CD4-positive, alpha-beta T cell (primary cell): ENCODE measurements around the gene ABCC9. TPM values are rescaled to one million over a fixed set of nuclear protein-coding genes. Genes with fewer than 3 reads are reported as not detected.

Experiments used
- ATAC-seq: fragments of 200-7000 bp; cut with Tn5 transposase; one replicate; pipeline ENCODE4 v1.10.0; 2022; ENCODE audit warnings: mild to moderate bottlenecking; ENCODE audit not compliant: poor library complexity
- CTCF ChIA-PET: fragments of 350-600 bp; sonication (Branson Sonifier 250); formaldehyde crosslinking; loops from one replicate; lab custom pipeline; 2021; ENCODE audit warnings: antibody characterized with exemption, inconsistent platforms; lab: Charles Lee
- POLR2A ChIA-PET: fragments of 350-600 bp; sonication (Branson Sonifier 250); formaldehyde crosslinking; loops from one replicate; lab custom pipeline; 2021; ENCODE audit warnings: antibody characterized with exemption, inconsistent platforms; lab: Charles Lee
- DNase-seq, 14 experiments: peaks; one replicate each; pipeline ENCODE4 v3.0.0-alpha.2; 2013 to 2020; ENCODE audit warnings: mixed read lengths in 2 of 14
- H3K27ac ChIP-seq, 2 donors: one replicate each; pipeline versions ENCODE4 v1.5.1 to v1.7.0; 2013; ENCODE audit warnings: low read length in 2 of 2, low read depth in 1 of 2, mild to moderate bottlenecking in 1 of 2
- H3K27me3 ChIP-seq, 2 experiments: 1 replicate in 1 of 2; 2 replicates in 1 of 2; pipeline versions ENCODE4 v1.6.1 to v1.7.0; 2013; ENCODE audit warnings: low read length in 2 of 2, control low read depth in 1 of 2, mild to moderate bottlenecking in 1 of 2, moderate library complexity in 1 of 2; ENCODE audit not compliant: insufficient read depth in 2 of 2, control insufficient read depth in 1 of 2
- H3K36me3 ChIP-seq: one replicate; pipeline ENCODE4 v1.6.1; 2013; ENCODE audit warnings: low read length, control low read depth; ENCODE audit not compliant: insufficient read depth
- H3K4me1 ChIP-seq: one replicate; pipeline ENCODE4 v1.6.1; 2013; ENCODE audit warnings: low read length, control low read depth; ENCODE audit not compliant: insufficient read depth
- H3K4me3 ChIP-seq: one replicate; pipeline ENCODE4 v1.5.1; 2013; ENCODE audit warnings: mild to moderate bottlenecking, low read length, moderate library complexity
- H3K9me3 ChIP-seq, 2 experiments: 1 replicate in 1 of 2; 2 replicates in 1 of 2; pipeline versions ENCODE4 v1.6.1 to v1.7.0; 2013; ENCODE audit warnings: low read length in 2 of 2, mild to moderate bottlenecking in 2 of 2, control low read depth in 1 of 2, moderate library complexity in 1 of 2; ENCODE audit not compliant: control insufficient read depth in 1 of 2, insufficient read depth in 1 of 2
- H3K27ac Mint-ChIP-seq: one replicate; pipeline ENCODE4 v1.8.0; 2020; ENCODE audit warnings: mixed read lengths
- H3K27me3 Mint-ChIP-seq: one replicate; pipeline ENCODE4 v1.8.0; 2021; ENCODE audit warnings: mixed read lengths
- H3K36me3 Mint-ChIP-seq: one replicate; pipeline ENCODE4 v1.8.0; 2021; ENCODE audit warnings: low read depth, mixed read lengths
- H3K4me1 Mint-ChIP-seq: one replicate; pipeline ENCODE4 v1.8.0; 2021; ENCODE audit warnings: low read depth, mixed read lengths
- H3K4me3 Mint-ChIP-seq: one replicate; pipeline ENCODE4 v1.8.0; 2020; ENCODE audit warnings: mild to moderate bottlenecking, mixed read lengths
- H3K9me3 Mint-ChIP-seq: one replicate; pipeline ENCODE4 v1.8.0; 2020; ENCODE audit warnings: mixed read lengths
- CTCF ChIP-seq: fragments of 200-600 bp; IDR thresholded peaks from one replicate; pipeline ENCODE4 v1.8.0; 2022; ENCODE audit warnings: antibody characterized with exemption, mild to moderate bottlenecking
- intact Hi-C, 2 experiments: fragments of 100-400 bp; cut with DNase I in 1 of 2; cut with micrococcal nuclease in 1 of 2; formaldehyde crosslinking; loops; one replicate each; pipeline versions ENCODE4 v1.15.1 to v1.9.0; 2023 to 2025; cut with DNase I, micrococcal nuclease
- total RNA-seq, 174 experiments: library from RNA in 2 of 174; stranded (reverse) in 2 of 174; gene quantifications; one replicate each; pipeline ENCODE4 v1.2.3 and lab custom pipeline; 2021 to 2026

ABCC9 gene
- total RNA-seq, 2 experiments from 2014 or later = not detected

DNA sequence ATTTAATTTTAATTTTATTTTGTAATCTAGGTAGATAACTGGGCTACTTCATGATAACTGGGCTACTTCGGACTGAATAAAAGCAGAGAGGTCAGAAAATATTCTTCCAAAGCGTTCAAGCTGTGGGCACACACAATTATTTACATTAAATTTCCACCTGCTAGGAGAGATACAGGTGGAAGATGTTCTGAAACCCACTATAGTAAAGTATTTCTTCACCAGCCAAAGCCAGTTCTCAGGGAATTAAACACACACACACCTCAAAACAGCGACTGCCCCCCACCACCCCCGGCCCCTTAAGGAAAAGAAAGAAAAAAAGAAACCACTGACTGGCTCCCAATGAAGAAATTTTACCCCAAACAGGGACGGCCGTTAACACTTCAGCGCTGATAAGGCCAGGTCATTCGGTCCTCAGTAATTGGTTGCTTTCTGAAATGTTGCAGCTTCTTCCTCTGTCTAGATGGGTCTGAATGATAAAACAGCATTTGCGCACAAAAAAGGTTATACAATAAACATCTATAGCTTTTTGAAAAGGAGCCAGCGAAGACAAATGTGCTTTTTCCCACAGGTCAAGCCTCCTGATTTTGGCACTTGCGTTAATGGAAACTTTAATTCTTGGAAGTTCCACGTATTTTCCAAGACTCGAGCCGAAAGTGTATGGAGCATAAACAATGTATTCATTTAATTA, 165.9 kb downstream of the ABCC9 start:
- Mint-ChIP-seq H3K4me3 (peak overlapping the region; percentile 62), H3K4me1 (peaks cover 10% of the 10 kb centered on the region), H3K36me3 (no peaks in the 10 kb centered on the region), H3K9me3 (no peaks in the 10 kb centered on the region), H3K27ac (no peak overlapping the region), H3K27me3 (peaks cover 71% of the 10 kb centered on the region)
- ATAC-seq = no peak
- H3K27ac ChIP-seq = no peak overlapping the region
- ChIA-PET POLR2A (no interaction called here), CTCF (no interaction called here)
- intact Hi-C loops = no loop called here
- H3K4me1 ChIP-seq = peaks cover 14% of the 10 kb centered on the region
- TF ChIP-seq CTCF = no peak
- H3K4me3 ChIP-seq = no peak overlapping the region
- peaks cover 0 to 5% of the 10 kb centered on the region in 2 experiments for H3K9me3 ChIP-seq
- no peaks in the 10 kb centered on the region for H3K36me3 ChIP-seq
- no peak for DNase-seq
- peaks cover 25 to 36% of the 10 kb centered on the region in 2 experiments for H3K27me3 ChIP-seq

- intact Hi-C loops = no loop called here
- ATAC-seq (peak; percentile 24), DNase-seq (peak in 2 of 14 experiments; percentile 6 to 7)
- peaks cover 14% of the 10 kb centered on the region for H3K4me1 ChIP-seq
- H3K27me3 ChIP-seq = peaks cover 25 to 36% of the 10 kb centered on the region in 2 experiments
- Mint-ChIP-seq H3K9me3 (no peaks in the 10 kb centered on the region), H3K27ac (no peak within 1 kb of the TSS), H3K4me3 (peak within 1 kb of the TSS; percentile 62), H3K27me3 (peaks cover 66% of the 10 kb centered on the region), H3K36me3 (no peaks in the 10 kb centered on the region), H3K4me1 (peaks cover 10% of the 10 kb centered on the region)
- no peak for TF ChIP-seq CTCF
- no peak within 1 kb of the TSS for H3K4me3 ChIP-seq
- H3K36me3 ChIP-seq = no peaks in the 10 kb centered on the region
- POLR2A ChIA-PET = no interaction called here
- CTCF ChIA-PET = no interaction called here
- peaks cover 0 to 5% of the 10 kb centered on the region in 2 experiments for H3K9me3 ChIP-seq
- no peak within 1 kb of the TSS for H3K27ac ChIP-seq
These were observed 166.7 kb downstream of the ABCC9 start, which contains the start of gene KCNJ8 for GRCh38 chr12:21774358-21775132. Gene KCNJ8 (minus strand): TSS chr12:21774706. CDS start chr12:21773616, 1,090 bp downstream.

DNA sequence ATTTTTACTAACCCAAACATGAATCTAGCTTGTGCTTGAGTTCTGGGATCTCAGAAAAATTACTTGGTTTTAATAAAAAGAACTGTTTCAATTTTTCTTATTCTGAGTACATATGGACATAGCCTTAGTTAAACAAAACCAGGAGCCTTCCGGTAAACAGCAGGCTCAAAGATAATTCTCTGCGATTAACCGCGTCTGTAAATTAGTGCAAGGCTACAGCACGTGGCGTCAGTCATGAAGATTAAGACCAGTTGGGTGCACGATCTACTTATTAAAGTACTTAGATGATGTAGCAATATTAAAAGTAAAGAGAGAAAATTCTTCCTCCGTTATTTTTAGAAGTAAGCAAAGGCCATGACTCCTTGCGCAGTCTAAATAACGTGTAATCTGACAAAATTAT, 167.4 kb downstream of the ABCC9 start:
- Histone ChIP-seq H3K4me1 (peaks cover 14% of the 10 kb centered on the region), H3K9me3 (peaks cover 0 to 5% of the 10 kb centered on the region in 2 experiments), H3K27me3 (peaks cover 25 to 36% of the 10 kb centered on the region in 2 experiments), H3K36me3 (no peaks in the 10 kb centered on the region), H3K4me3 (no peak overlapping the region), H3K27ac (no peak overlapping the region)
- no peak for TF ChIP-seq CTCF
- Mint-ChIP-seq H3K27me3 (peaks cover 63% of the 10 kb centered on the region), H3K4me1 (peaks cover 10% of the 10 kb centered on the region), H3K27ac (no peak overlapping the region), H3K9me3 (no peaks in the 10 kb centered on the region), H3K4me3 (peak overlapping the region; percentile 43), H3K36me3 (no peaks in the 10 kb centered on the region)
- ATAC-seq (no peak), DNase-seq (no peak)
- ChIA-PET POLR2A (no interaction called here), CTCF (no interaction called here)
- intact Hi-C loops = no loop called here
